Left lung (tissue), 10 donors: Measurements from ENCODE around the gene ERC2. TPM values are rescaled to one million over a fixed set of nuclear protein-coding genes. Genes with fewer than 3 reads are reported as not detected.

Experiments
- ATAC-seq: fragments of 200-7000 bp; cut with Tn5 transposase; one replicate; pipeline ENCODE4 v1.9.1; 2020; ENCODE audit warnings: moderate library complexity
- DNase-seq, 4 donors: peaks; one replicate each; pipeline ENCODE4 v3.0.0-alpha.2; 2013 to 2020
- H3K27ac ChIP-seq, 2 donors: fragments of 200-600 bp; sonication (generic) in 1 of 2; one replicate each; pipeline versions ENCODE4 v1.5.0 to v1.8.0; 2020 to 2021
- H3K27me3 ChIP-seq, 2 donors: fragments of 200-600 bp; sonication (generic) in 1 of 2; one replicate each; pipeline versions ENCODE4 v1.5.0 to v1.8.0; 2020 to 2021
- H3K36me3 ChIP-seq, 2 donors: fragments of 200-600 bp; sonication (generic) in 1 of 2; one replicate each; pipeline versions ENCODE4 v1.5.0 to v1.8.0; 2020 to 2021
- H3K4me1 ChIP-seq, 2 donors: fragments of 200-600 bp; one replicate each; pipeline ENCODE4 v1.8.0; 2021
- H3K4me3 ChIP-seq, 2 donors: fragments of 200-600 bp; sonication (generic) in 1 of 2; one replicate each; pipeline versions ENCODE4 v1.5.0 to v1.8.0; 2020 to 2021; ENCODE audit warnings: mild to moderate bottlenecking in 1 of 2
- H3K9me3 ChIP-seq, 2 donors: fragments of 200-600 bp; sonication (generic) in 1 of 2; one replicate each; pipeline versions ENCODE4 v1.5.0 to v1.8.0; 2020 to 2021
- intact Hi-C, 2 donors: fragments of 100-400 bp; cut with DNase I; formaldehyde crosslinking; loops; one replicate each; pipeline versions ENCODE4 v1.11.2 to v1.14.2; 2022
- polyA plus RNA-seq, 6 donors: library from polyadenylated mRNA; unstranded; fragments of 120-200 nt; gene quantifications; one replicate each; pipeline ENCODE4 v1.2.1, GENCODE V29; 2013; ENCODE audit not compliant: insufficient read length in 6 of 6
- total RNA-seq, 2 donors: library from RNA; stranded (reverse); fragmentation: NEBNext Ultra II Directional; extraction: Animal tissue kit (Norgen Biotek cat#: 25700); gene quantifications; one replicate each; pipeline ENCODE4 v1.2.1, GENCODE V29; 2021
- TF ChIP-seq, protein P1 (sequence below), 2 donors: fragments of 200-600 bp; sonication (generic) in 1 of 2; IDR thresholded peaks; one replicate each; pipeline versions ENCODE4 v1.5.0 to v1.8.0; 2021; ENCODE audit warnings: antibody characterized with exemption in 2 of 2
- donor health status: DM: no; HTN: yes; CAD: no.
- donor health status: DM: no; HTN: no; CAD: no.

The ERC2 gene
- total and polyA plus RNA-seq, 8 donors = 1.6 to 3.3 (median 2.1) TPM

DNA sequence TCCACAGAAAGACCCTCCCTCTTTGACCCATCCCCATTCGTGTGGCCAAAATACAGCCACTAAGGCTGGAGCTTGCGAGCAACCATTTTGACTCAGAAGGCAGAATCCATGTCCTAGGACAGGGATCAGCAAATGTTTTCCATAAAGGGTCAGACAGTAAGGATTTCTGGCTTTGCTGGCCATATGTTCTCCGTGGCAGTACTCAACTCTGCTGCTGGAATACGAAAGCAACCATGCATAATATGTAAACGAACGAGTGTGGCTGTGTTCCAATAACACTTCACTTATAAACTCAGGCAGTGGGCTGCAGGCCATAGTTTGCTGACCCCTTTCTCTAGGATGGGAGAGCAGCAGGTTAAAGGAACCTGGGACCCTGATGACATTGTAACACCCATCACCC is 903.5 kb downstream of the ERC2 start:
- TF ChIP-seq, protein P1, sequence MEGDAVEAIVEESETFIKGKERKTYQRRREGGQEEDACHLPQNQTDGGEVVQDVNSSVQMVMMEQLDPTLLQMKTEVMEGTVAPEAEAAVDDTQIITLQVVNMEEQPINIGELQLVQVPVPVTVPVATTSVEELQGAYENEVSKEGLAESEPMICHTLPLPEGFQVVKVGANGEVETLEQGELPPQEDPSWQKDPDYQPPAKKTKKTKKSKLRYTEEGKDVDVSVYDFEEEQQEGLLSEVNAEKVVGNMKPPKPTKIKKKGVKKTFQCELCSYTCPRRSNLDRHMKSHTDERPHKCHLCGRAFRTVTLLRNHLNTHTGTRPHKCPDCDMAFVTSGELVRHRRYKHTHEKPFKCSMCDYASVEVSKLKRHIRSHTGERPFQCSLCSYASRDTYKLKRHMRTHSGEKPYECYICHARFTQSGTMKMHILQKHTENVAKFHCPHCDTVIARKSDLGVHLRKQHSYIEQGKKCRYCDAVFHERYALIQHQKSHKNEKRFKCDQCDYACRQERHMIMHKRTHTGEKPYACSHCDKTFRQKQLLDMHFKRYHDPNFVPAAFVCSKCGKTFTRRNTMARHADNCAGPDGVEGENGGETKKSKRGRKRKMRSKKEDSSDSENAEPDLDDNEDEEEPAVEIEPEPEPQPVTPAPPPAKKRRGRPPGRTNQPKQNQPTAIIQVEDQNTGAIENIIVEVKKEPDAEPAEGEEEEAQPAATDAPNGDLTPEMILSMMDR (IDR thresholded peaks at IDR 0.05) = no peak

DNA sequence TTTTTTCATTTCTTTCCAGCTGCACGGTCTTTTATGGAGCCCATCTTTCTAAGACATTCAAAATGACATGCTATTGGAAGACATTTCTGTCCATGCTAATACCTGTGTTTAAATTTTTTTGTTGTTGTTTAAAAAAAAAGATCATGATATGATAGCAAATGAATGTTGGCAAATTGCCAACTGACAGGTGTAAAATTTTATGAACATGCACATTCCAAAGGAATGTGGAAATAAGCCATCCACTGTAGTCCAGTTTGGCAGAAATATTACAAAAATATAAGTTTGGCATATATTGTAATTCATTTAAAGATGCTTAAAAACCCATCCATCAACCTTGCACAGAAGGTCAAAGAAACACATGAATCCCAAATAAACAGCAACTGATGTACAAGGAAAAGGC is 905.6 kb downstream of the ERC2 start:
- TF ChIP-seq, protein P1 (IDR thresholded peaks at IDR 0.05) = no peak
- Histone ChIP-seq H3K36me3 (no peaks in the 10 kb centered on the region), H3K27ac (no peak overlapping the region), H3K4me1 (no peaks in the 10 kb centered on the region), H3K4me3 (no peak overlapping the region), H3K27me3 (no peaks in the 10 kb centered on the region), H3K9me3 (no peaks in the 10 kb centered on the region)
- intact Hi-C loops = no loop called here
- no peak for ATAC-seq
- DNase-seq = no peak

More for the DNA sequence above, 903.5 kb downstream of the ERC2 start:
- no peak for ATAC-seq
- intact Hi-C loops = no loop called here
- no peaks in the 10 kb centered on the region for H3K9me3 ChIP-seq
- H3K4me3 ChIP-seq = no peak overlapping the region
- DNase-seq = peak in 1 of 4 donors; percentile 56
- H3K27ac ChIP-seq = no peak overlapping the region
- no peaks in the 10 kb centered on the region for H3K4me1 ChIP-seq
- no peaks in the 10 kb centered on the region for H3K36me3 ChIP-seq
- H3K27me3 ChIP-seq = no peaks in the 10 kb centered on the region

DNA sequence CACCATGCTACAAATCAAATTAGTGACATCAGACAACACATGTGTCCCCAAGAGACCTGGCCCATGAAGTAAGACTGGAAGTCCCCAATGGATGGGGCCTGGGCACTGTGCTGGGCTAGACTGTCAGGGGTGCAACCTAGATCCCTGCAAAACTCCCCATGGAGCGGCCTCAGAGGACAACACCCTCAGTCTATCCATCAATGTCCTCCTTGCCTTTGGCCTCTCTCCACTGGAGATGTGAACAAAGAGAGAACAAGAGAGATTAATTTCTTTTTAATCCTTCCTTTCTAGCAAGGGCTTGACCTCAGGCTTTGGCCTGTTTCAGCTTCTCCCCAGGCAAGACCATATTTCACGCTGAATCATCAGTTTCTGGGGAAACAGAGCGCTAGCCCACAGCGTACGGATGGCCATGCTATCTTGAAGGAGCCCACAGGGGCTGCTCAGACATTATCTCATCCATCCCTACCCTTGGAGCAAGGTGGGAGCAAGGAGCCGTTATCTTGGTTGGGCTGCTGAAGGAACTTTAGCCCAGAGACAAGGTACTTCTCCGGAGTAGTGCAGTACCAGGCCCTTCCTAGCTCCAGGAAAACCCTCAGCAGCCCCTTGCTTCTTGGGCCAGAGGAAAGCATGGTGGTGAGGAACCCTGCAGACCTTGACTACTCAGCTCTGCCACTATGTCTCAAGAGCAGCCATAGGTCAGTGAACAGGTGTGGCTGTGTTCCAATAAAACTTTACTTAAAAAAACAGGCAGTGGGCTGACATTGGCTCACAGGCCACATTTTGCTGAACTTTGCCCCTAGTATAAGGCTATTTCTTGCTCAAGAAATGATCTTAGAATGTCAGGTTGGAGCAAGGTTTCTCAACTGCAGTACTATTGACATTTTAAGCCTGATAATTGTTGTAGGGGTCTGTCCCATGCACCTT is 908.5 kb downstream of the ERC2 start:
- intact Hi-C loops = no loop called here
- no peaks in the 10 kb centered on the region for H3K36me3 ChIP-seq
- DNase-seq (no peak), ATAC-seq (no peak)
- H3K9me3 ChIP-seq = no peaks in the 10 kb centered on the region
- H3K4me3 ChIP-seq = no peak overlapping the region
- no peaks in the 10 kb centered on the region for H3K27me3 ChIP-seq
- H3K4me1 ChIP-seq = peaks cover 0 to 8% of the 10 kb centered on the region in 2 donors
- TF ChIP-seq, protein P1 (IDR thresholded peaks at IDR 0.05) = no peak
- no peak overlapping the region for H3K27ac ChIP-seq

DNA sequence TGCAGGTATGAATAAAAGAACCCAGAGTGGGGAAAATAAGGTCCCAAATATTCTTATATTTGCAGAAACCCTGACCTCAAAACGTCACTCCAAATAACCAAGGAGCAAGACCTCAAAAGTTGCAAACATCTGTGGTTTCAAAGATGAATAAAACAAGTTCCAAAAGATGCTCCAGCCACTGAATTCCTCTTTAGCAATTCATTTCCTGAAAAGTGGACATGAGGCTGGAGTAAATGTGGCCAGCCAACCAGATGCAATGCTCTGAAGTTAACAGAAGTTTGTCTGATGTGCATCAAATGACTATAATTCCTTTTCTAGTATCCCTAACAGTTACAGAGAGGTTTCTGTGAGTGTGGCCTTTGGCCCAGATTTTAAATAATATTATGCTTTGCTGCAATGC is 910.0 kb downstream of the ERC2 start:
- no peak overlapping the region for H3K4me3 ChIP-seq
- TF ChIP-seq, protein P1 (IDR thresholded peaks at IDR 0.05) = no peak
- H3K9me3 ChIP-seq = no peaks in the 10 kb centered on the region
- intact Hi-C loops = no loop called here
- peaks cover 0 to 8% of the 10 kb centered on the region in 2 donors for H3K4me1 ChIP-seq
- H3K27me3 ChIP-seq = no peaks in the 10 kb centered on the region
- ATAC-seq = no peak
- DNase-seq = no peak
- no peaks in the 10 kb centered on the region for H3K36me3 ChIP-seq
- no peak overlapping the region for H3K27ac ChIP-seq

DNA sequence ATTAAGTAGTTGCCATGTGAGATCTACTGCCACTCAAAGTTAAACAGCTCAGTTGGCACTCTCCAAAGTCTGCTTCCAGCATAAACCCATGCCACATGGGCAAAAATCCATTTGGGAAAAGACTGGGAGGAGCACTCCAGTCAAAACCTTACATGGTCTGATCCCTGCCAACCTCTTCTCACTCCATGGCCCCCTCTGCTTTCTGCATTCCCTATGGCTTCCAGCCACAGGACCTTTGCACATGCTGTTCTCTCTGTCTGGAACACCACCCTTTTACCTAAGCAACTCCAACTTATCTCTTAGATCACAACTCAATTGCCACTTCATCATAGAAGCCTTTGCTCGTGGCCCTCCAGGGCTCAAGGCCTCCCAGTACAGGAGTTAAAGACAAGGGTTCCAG is 910.7 kb downstream of the ERC2 start:
- Histone ChIP-seq H3K27me3 (no peaks in the 10 kb centered on the region), H3K36me3 (no peaks in the 10 kb centered on the region), H3K4me3 (no peak overlapping the region), H3K9me3 (no peaks in the 10 kb centered on the region), H3K27ac (no peak overlapping the region), H3K4me1 (peaks cover 0 to 8% of the 10 kb centered on the region in 2 donors)
- ATAC-seq (no peak), DNase-seq (no peak)
- TF ChIP-seq, protein P1 (IDR thresholded peaks at IDR 0.05) = no peak
- intact Hi-C loops = no loop called here
